DMS 273 (cell line): ENCODE measurements around the gene SNN.

Experiments used
- DNase-seq: peaks from one replicate; lab custom pipeline; 2025; ENCODE audit not compliant: unreplicated experiment; lab: John Stamatoyannopoulos, UW

Gene SNN

GRCh38 chr16:11696266-11697012 lies 28.2 kb downstream of the SNN start:
- DNase-seq, result no peak

DNA sequence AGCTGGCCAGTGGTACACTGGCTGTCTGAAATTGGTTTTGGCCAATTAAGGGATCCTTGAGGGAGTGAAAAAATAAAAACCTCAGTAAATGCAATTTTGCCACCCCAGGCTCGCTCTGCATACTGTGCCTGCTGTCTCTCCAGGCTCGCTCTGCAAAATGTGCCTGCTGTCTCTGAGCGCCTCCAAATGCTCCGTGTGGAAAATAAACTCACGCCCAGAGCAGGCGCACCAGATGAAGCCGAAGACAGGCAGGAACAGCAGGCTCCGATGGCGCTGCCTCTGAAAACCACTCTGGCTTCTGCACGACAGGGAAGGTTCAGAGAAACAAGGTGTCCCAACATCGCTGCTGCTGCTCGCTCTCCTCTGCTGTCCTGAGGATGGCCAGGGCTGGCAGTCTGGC lies 29.1 kb downstream of the SNN start:
- DNase-seq, result no peak

DNA sequence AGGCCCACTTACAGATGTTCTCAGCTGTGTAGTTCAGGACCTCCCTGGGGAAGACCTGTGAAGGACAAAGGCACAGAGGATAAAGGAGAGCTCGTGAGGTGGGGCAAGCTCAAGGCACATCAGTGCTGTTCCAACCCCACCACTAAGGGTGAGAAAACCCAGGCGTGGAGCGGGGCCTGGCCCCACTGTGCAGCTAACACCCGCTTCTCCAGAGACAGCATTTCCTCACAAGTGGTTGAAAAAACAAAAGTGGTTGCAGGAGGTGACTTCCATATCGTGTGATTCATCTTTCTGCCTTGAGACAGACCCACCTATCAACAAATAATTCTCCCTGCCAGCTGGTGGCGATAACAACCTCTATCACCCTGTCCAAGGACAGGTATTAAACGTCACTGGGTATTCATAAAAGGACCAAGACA lies 30.0 kb downstream of the SNN start:
- DNase-seq, result no peak

- DNase-seq, result no peak
Observed at GRCh38 chr16:11699234-11699894, 31.1 kb downstream of the SNN start.

DNA sequence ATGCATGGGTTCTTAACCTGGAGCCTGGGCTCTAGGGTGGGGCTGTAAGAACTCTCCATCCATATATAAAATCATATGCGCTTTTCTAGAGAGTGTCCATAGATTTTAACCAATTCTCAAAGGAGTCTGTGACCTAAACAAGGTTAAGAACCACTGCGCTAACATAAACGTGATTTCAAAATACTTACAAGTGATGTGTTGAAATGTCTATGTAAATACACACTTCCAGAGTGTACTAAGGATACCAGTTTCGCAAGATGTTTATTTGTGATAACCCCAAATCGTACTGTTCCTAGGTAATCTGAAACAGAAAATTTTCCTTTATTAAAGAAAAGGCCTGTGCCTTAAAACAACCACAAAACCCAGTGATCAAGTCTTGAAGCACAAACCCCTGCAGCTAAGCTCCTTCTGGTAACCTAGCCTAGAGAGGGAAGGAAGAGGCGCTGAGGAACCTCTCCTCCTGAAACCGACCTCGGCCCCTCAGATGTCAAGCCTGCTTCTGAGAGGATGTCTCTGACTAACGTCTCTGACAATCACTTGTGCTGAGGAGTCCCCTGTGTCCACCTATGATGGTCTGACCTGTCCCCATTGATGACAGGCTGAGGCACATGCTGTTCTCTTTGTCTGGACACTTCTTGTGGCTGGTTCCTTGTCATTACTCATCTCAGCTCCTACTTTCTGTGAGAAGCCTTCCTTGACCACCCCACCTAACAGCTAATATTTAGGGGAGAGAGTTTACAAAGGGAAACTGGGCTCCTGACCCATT lies 32.2 kb downstream of the SNN start:
- DNase-seq, result no peak

- DNase-seq, result no peak
Observed at GRCh38 chr16:11705311-11706025, 37.2 kb downstream of the SNN start.

DNA sequence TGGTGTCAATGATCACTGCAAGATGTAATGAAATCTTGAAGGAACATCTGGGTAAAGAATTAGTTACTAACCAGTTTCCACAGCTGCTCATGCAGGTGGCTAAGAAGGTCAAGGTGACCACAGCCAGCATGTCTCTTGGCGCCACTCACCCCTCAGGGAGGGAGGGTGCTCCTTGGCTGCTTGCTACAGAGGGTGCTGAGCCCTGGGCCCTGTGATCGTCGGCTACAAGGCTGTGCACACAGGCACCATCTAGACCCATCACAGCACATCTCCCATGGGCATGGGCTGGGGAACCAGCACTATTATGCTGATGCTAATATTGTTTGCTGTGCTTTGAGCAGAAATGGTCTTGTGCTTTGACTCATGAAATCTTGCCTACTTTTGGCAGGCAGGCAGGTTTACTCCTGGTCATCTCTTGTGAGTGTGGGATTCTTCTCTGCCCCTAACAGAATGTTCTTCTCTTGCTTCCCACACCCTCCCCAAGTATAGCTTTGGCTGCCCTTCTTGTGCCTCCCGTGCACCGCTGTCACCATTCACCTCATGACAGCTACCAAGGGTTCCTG lies 38.0 kb downstream of the SNN start:
- DNase-seq, result no peak

DNA sequence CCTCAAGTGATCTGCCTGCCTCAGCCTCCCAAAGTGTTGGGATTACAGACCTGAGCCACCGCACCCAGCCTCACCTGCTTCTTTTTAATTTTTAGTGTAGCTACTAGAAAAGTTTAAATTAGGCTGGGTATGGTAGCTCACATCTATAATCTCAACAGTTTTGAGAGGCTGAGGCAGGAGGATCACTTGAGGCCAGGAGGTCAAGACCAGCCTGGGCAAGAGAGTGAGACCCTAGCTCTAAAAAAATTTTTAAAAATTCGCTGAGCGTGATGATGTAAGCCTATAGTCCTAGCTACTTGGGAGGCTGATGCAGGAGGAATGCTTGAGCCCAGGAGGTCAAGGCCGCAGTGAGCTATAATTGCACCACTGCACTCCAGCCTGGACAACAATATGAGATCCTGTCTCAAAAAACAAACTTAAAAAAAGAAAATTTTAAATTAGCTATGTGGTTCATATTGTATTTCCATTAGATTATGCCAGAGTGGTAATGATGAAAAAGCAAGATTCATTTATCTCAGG lies 39.5 kb downstream of the SNN start:
- no peak for DNase-seq

DNA sequence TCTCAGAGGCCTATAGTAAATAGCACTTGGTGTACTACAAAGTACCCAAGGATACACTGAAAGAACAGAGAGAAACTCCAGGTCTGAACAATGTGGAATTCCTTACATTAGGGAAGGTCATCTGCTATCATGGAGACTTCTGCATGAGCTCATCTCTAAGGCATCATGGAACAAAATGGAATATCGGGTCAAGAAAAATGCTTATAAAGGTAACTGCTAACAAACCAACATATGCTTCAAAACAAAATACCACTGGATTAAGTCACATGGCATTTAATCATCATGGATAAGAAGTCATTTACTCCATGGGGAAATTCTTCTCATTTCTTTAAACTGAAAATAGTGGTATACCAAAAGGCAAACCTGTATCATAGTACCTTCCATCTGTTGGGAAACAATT lies 40.2 kb downstream of the SNN start:
- DNase-seq, result no peak

GRCh38 chr16:11711662-11712061 lies 43.4 kb downstream of the SNN start:
- DNase-seq, result no peak

- no peak for DNase-seq
Observed at GRCh38 chr16:11712122-11712521, 43.9 kb downstream of the SNN start.

DNA sequence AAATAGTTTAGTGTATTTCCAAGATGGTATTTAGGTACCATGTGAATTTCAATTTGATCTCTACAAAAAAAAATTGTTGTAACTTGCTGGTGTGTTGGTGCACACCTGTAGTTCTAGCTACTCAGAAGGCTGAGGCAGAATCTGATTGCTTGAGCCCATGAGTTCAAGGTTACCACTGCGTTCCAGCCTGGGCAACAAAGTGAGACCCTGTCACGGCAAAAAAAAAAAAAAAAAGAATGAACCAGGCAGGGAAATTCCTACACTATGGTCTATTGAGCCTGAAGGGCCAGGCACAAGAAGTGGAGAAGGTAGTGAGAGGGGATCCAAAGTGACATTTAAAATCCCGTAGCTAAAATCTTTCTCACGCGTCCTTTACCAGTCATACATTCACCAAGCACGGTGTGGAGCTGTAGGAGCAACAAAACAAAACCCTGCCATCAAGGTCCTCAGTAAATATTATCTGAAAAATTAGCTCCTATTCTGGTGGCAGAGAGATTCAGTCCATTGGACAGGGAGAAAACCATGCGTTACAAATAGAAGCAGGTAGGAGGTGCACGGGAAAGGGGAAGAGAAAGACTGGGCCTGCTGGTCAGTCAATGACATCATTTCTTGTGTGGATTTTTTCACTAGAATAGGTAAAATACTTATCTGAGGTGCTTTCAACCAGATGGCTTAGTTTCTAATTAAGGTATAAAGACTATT lies 47.1 kb downstream of the SNN start:
- no peak for DNase-seq

DNA sequence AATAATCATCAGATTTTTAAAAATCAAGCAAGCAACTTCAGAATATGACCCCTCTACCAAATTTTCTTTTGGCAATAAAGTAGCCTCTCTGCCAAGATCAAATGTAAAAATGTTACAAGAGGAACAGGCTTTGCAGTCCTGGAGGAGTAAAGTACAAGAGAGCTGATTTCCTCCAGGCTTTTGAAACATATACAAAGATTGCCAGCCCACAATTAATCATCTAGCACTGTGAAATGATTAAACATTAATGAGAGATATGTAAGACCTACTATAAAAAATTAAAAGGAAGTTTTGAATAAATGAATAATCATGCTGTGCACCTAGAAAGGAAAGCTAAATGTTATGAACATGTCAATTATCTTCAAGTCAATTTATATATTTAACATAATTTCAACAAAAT lies 48.1 kb downstream of the SNN start:
- DNase-seq, result no peak

DNA sequence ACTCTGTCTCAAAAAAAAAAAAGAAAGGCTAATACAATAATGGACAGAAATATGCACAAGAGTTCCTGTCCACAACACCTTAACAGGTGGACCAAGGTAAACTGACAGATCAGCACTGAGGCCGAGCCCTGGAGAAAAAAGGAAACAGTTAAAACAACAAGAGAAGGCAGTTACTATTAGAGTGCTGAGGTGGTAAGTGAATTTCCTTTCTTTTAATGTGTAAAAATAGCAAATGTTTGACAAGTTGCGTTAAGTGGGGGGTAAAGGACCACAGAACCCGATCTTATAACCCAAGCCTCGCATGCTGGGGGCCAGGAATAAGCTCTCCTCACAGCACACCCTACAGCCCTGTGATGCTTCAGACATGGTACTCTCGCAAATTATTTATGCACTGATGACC lies 49.6 kb downstream of the SNN start:
- no peak for DNase-seq

GRCh38 chr16:11719171-11719570 lies 50.9 kb downstream of the SNN start:
- DNase-seq, result no peak

- no peak for DNase-seq
Observed at GRCh38 chr16:11719762-11720161, 51.5 kb downstream of the SNN start.

DNA sequence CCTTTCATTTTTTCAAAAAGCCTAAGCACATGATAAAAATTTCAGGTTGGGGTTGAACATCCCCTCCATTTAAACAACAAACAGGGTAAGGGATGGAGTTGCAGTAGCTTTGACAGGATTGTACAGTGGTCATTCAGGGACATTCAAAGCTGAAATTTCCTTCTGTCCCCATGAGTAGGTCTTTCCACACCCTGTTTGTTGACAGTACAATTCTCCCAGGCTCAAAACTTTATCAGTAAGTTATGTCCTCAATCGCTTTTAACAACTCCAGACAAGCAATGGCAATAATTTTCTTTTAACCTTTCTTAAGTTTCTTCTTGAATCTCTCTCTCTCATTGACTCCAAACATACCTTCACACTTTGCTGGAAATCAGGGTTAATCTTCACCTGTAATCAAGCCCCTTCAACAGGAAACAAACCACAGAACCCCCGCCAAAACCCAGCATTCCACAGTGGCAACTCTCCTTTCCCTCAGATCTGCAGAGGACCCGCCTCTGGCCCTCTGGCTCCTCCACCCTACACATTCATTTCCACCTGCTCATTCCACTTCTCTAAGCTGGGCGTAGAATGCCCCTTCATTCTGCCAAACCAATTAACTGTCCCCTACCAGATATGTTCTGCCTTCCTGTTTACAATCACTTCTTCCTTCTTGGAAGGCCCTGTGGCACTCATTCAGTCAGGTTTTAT lies 53.7 kb downstream of the SNN start:
- no peak for DNase-seq

GRCh38 chr16:11722468-11722808 lies 54.2 kb downstream of the SNN start:
- DNase-seq, result no peak

GRCh38 chr16:11725457-11725856 lies 57.2 kb downstream of the SNN start:
- no peak for DNase-seq

DNA sequence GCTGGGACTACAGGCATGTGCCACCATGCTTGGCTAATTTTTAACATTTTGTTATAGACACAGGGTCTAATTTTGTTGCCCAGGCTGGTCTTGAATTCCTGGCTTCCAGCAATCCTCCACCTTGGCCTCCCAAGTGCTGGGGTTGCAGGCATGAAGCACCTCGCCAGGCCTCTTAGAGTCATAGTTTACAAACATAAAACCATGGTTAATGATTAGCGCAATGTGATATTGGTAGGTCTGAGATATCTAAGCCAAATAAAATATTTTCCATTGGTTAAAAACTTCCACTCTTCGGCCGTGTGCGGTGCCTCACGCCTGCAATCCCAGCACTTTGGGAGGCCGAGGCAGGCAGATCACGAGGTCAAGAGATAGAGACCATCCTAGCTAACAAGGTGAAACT lies 57.8 kb downstream of the SNN start:
- DNase-seq, result no peak
